Fibroblast of pulmonary artery (primary cell): ENCODE data around the gene KLLN.
"Not testable (repeated sequence)": the region's sequence is repeated elsewhere in the genome, so short reads cannot be mapped to it uniquely, and the experiment has no call there.

ENCODE experiments used
- DNase-seq: peaks from one replicate; pipeline ENCODE4 v3.0.0-alpha.2; 2010; ENCODE audit warnings: low read depth
- H3K4me3 ChIP-seq: replicated peaks from 2 replicates; pipeline ENCODE4 v1.5.1; 2011; ENCODE audit warnings: low read depth, mild to moderate bottlenecking, control low read depth, low read length, moderate library complexity
- TF ChIP-seq, protein P1 (sequence below): IDR thresholded peaks from 2 replicates; pipeline ENCODE4 v1.5.1; 2011; ENCODE audit warnings: mild to moderate bottlenecking, control low read depth, low read length, inconsistent platforms; ENCODE audit errors: missing control alignments

Gene KLLN, protein sequence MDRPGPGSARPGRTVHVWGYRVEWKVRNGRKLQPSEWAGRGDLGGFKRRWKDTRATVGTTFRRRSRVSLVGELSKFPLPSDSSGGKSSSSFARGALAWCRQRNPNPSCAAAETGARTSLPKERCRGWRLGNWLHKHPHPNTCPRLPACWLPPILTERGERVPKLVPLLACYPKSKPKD

DNA sequence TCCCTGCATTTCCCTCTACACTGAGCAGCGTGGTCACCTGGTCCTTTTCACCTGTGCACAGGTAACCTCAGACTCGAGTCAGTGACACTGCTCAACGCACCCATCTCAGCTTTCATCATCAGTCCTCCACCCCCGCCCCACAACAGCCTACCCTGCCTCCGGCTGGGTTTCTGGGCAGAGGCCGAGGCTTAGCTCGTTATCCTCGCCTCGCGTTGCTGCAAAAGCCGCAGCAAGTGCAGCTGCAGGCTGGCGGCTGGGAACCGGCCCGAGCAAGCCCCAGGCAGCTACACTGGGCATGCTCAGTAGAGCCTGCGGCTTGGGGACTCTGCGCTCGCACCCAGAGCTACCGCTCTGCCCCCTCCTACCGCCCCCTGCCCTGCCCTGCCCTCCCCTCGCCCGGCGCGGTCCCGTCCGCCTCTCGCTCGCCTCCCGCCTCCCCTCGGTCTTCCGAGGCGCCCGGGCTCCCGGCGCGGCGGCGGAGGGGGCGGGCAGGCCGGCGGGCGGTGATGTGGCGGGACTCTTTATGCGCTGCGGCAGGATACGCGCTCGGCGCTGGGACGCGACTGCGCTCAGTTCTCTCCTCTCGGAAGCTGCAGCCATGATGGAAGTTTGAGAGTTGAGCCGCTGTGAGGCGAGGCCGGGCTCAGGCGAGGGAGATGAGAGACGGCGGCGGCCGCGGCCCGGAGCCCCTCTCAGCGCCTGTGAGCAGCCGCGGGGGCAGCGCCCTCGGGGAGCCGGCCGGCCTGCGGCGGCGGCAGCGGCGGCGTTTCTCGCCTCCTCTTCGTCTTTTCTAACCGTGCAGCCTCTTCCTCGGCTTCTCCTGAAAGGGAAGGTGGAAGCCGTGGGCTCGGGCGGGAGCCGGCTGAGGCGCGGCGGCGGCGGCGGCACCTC lies at the start of gene KLLN, which contains the start of gene PTEN:
Gene KLLN, minus strand, starts transcription at position 481 of the 891 bp plus-strand sequence. CDS start 1,046 bp downstream, outside the sequence.
Gene PTEN, plus strand, starts transcription at position 573 of the 891 bp plus-strand sequence. CDS start 845 bp downstream, outside the sequence.
- peak within 1 kb of the TSS; percentile 85 for H3K4me3 ChIP-seq
- peak; percentile 95 for DNase-seq
- TF ChIP-seq, protein P1, sequence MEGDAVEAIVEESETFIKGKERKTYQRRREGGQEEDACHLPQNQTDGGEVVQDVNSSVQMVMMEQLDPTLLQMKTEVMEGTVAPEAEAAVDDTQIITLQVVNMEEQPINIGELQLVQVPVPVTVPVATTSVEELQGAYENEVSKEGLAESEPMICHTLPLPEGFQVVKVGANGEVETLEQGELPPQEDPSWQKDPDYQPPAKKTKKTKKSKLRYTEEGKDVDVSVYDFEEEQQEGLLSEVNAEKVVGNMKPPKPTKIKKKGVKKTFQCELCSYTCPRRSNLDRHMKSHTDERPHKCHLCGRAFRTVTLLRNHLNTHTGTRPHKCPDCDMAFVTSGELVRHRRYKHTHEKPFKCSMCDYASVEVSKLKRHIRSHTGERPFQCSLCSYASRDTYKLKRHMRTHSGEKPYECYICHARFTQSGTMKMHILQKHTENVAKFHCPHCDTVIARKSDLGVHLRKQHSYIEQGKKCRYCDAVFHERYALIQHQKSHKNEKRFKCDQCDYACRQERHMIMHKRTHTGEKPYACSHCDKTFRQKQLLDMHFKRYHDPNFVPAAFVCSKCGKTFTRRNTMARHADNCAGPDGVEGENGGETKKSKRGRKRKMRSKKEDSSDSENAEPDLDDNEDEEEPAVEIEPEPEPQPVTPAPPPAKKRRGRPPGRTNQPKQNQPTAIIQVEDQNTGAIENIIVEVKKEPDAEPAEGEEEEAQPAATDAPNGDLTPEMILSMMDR: no peak

DNA sequence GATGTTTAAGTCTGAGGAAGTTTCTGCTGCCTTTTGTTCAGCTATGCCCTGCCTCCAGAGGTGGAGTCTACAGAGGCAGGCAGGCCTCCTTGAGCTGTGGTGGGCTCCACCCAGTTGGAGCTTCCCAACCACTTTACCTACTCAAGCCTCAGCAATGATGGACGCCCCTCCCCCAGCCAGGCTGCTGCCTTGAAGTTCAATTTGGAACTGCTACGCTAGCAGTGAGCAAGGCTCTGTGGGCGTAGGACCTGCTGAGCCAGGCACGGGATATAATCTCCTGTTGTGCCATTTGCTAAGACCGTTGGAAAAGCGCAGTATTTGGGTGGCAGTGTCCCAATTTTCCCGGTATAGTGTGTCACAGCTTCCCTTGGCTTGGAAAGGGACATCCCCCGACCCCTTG lies 40.1 kb upstream of the KLLN start:
- not testable (repeated sequence) for DNase-seq, H3K4me3 ChIP-seq

DNA sequence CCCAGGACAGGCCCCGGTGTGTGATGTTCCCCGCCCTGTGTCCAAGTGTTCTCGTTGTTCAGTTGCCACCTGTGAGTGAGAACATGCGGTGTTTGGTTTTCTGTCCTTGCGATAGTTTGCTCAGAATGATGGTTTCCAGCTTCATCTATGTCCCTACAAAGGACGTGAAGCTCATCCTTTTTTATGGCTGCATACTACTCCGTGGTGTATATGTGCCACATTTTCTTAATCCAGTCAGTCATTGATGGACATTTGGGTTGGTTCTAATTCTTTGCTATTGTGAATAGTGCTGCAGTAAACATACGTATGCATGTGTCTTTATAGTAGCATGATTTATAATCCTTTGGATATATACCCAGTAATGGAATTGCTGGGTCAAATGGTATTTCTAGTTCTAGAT lies 34.6 kb upstream of the KLLN start:
- not testable (repeated sequence) for H3K4me3 ChIP-seq, DNase-seq

DNA sequence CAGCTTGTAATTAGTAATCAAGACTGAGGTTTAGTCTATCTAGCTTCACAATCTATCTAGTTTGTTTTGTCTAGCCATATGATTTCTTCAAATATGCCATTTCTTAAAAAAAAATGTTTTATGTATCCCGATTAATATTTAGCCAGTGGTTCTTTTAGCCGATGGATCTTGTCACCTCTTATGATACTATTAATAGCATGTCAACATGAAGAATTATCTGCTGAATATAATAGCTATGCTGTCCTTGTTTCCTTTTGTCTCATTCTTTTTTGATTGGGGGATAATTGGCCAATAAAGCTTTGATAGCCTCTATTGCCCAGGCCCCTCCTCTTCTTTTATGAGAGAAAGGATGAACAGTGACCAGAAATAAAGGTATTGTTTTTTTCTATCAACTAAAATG lies 32.9 kb upstream of the KLLN start:
- H3K4me3 ChIP-seq: no peak overlapping the region
- TF ChIP-seq, protein P1: no peak
- no peak for DNase-seq

DNA sequence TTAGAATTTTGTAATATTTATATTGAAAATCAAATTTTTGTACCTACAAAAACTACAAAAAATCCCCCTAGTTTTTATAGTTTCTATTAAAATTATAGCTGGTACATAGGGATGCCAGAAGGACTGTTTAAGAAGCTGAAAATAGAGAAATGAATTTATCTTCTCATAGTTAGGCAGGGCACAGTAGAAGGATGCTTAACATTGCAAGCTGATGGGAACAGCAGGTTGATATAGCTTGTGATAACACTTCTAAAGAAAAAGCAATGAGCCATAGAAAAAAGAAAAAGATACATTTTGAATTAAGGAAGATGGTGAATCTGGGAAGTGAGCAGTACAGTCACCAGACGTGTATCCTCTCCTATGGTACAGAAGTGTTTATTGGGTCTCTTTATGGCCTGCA lies 32.1 kb upstream of the KLLN start:
- H3K4me3 ChIP-seq: no peak overlapping the region
- TF ChIP-seq, protein P1: no peak
- no peak for DNase-seq

DNA sequence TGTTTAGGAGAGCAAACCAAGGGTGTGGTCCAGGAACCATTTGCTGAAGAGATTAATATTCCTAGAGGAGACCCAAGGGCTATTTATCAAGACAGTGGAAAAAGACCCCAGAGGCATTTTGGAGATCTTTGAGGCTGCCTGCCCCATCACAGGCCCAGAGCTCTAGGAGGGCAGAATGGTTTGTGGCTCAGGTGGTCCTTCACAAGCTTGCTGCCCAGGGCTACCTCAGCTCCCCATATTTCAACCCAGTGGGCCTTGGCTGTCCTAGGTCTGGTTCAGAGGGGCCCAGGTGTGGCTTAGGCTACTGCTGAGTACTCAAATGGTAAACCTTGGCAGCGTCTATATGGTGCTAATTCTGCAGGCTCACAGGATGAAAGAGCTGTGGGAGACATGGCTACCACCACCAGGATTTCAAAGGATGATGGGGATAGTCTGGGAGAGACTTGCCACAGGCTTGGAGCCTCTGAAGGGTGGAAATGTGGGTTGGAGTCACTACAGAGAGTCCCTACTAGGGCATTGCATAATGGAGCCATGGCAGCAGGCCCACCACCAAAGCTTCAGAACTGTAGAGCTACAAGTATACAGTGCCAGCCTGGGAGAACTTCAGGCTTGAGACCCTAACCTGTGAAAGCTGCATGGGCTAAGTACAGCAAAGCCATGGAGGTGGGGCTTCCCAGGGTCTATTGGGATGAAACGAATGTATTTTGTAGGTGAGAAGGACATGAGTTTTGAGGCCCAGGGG lies 24.4 kb upstream of the KLLN start:
- TF ChIP-seq, protein P1: no peak
- no peak overlapping the region for H3K4me3 ChIP-seq
- no peak for DNase-seq

DNA sequence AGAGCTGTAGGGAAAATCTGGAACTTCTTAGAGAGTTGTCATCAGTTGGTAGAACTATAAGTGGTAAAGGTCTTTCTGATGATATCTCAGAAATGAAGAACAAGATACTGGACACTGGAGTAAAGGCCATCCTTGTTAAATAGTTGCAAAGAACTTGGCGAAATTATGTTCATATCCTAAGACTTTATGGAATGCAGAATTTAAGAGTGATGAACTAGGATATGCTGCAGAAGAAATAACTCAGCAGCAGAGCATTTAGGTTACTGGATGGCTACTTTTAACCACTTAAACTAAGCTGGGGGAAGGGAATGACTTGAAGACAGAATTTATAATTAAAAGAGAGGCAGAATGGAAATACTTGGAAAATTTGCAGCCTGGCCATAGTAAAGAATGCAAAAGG lies 23.8 kb upstream of the KLLN start:
- TF ChIP-seq, protein P1: no peak
- H3K4me3 ChIP-seq: no peak overlapping the region
- DNase-seq: no peak
